ENCODE measurements around the gene LBHD2. TPM values are rescaled to one million over a fixed set of nuclear protein-coding genes. Genes with fewer than 3 reads are reported as not detected.

LBHD2 gene
- total RNA-seq, 1 experiment from 2014 or later: not detected

DNA sequence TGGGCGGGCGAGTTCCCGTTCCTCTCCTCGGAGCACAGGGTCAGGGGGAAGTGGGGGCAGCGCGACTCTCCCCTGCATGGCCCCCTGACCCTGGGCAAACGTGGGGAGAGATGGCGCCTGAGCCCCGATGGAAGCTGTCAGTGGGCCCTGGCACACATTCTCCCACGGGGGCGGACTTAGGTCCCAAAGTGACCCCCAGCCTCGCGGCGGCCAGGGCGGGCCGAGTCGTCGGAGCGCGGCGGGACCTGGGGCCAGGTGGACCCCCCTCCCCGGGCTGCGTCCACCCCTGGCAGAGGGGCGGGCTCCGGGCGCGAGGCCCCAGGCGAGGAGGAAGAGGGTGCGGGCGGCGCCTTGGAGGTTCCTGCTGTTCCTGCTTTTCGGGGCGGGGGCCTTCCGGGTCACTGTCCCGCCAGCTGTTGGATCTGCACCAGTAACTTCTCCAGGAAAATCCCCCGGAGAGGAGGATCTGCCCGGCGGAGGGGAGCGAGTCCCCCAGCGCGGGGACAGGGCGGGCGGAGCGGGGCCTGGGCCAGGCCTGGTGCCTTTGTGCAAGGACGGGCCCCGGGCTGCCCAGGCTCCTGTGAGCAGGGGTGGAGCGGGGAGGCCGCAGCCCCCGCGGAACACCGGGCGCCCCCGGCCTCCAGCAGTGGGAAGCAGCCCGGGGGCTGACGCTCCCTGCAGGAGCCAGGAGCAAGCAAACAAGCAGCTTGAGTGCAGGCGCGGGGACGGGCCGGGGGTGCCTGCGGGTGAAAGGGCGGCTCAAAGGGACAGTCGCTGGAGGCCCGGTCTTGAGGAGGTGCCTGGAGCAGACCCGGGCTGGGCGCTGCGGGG lies 54.5 kb downstream of the LBHD2 start (continued):
- no peak for TF ChIP-seq CTCF (IDR thresholded peaks at IDR 0.05 in 2 of 3, conservative IDR thresholded peaks at IDR 0.05 in 1 of 3; ENCODE audit: borderline replicate concordance in 1 of 3, insufficient read depth in 1 of 3, low read depth in 2 of 3, low read length in 2 of 3)
- TF ChIP-seq EZH2phosphoT487 (IDR thresholded peaks at IDR 0.05; ENCODE audit: borderline replicate concordance): no peak
- no peak for TF ChIP-seq JUND (IDR thresholded peaks at IDR 0.05)
- TF ChIP-seq POLR2A (IDR thresholded peaks at IDR 0.05; ENCODE audit: borderline replicate concordance, extremely low read depth, insufficient read depth, insufficient read length): no peak

- no peaks in the 10 kb centered on the region for H3K79me2 ChIP-seq (ENCODE audit: insufficient read depth, low read length)
- no TSS peak for BruUV-seq (replicated peaks)
- H3K27ac ChIP-seq (ENCODE audit: low read depth, low read length): no peak overlapping the region
- H3K4me3 ChIP-seq (replicated peaks in 1 of 2; ENCODE audit: low read depth in 1 of 2, low read length in 2 of 2): no peak overlapping the region
- ChIA-PET RAD21 (ENCODE audit: low non-redundant PET in 1 of 2, low total read pairs in 2 of 2, uncharacterized antibody in 2 of 2, unreplicated experiment in 2 of 2) (no interaction called here), POLR2A (no interaction called here), CTCF (no interaction called here)
- peaks cover 23 to 43% of the 10 kb centered on the region in 2 experiments for H3K4me1 ChIP-seq (ENCODE audit: control insufficient read depth in 1 of 2, insufficient read depth in 2 of 2, low read length in 2 of 2)
- no peak for TF ChIP-seq ZBTB33 (IDR thresholded peaks at IDR 0.05; ENCODE audit: extremely low read depth, insufficient replicate concordance, low read length)
- no peak for TF ChIP-seq SP1 (IDR thresholded peaks at IDR 0.05; ENCODE audit: low read depth)
- TF ChIP-seq YY1 (IDR thresholded peaks at IDR 0.05; ENCODE audit: extremely low read depth, insufficient replicate concordance, low read depth, low read length): no peak
- TF ChIP-seq SRF (IDR thresholded peaks at IDR 0.05; ENCODE audit: low read depth): no peak
- no peak for TF ChIP-seq FOSL1 (IDR thresholded peaks at IDR 0.05; ENCODE audit: low read depth)
- TF ChIP-seq MAX (IDR thresholded peaks at IDR 0.05): no peak
- TF ChIP-seq, protein P1, sequence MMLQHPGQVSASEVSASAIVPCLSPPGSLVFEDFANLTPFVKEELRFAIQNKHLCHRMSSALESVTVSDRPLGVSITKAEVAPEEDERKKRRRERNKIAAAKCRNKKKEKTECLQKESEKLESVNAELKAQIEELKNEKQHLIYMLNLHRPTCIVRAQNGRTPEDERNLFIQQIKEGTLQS (IDR thresholded peaks at IDR 0.05): no peak
- no peak for TF ChIP-seq ZFX (IDR thresholded peaks at IDR 0.05)
- TF ChIP-seq RAD21 (IDR thresholded peaks at IDR 0.05; ENCODE audit: low read depth): no peak
- TF ChIP-seq CBX3 (IDR thresholded peaks at IDR 0.05; ENCODE audit: low read depth): no peak
- no peak for TF ChIP-seq CTCF (IDR thresholded peaks at IDR 0.05 in 2 of 3, conservative IDR thresholded peaks at IDR 0.05 in 1 of 3; ENCODE audit: borderline replicate concordance in 1 of 3, insufficient read depth in 1 of 3, low read depth in 2 of 3, low read length in 2 of 3)
- TF ChIP-seq EZH2 (IDR thresholded peaks at IDR 0.05): no peak
- no peak for TF ChIP-seq JUND (IDR thresholded peaks at IDR 0.05)
- TF ChIP-seq POLR2AphosphoS5 (IDR thresholded peaks at IDR 0.05; ENCODE audit: low read depth, low read length): no peak
- no peaks in the 10 kb centered on the region for H3K9me3 ChIP-seq (ENCODE audit: control insufficient read depth in 1 of 2, insufficient read depth in 1 of 2, low read depth in 1 of 2, low read length in 2 of 2)
- H3K9me2 ChIP-seq (ENCODE audit: insufficient read depth): no peaks in the 10 kb centered on the region
- H2AFZ ChIP-seq (ENCODE audit: low read depth, low read length, poor library complexity, severe bottlenecking): no peak overlapping the region
- no peak overlapping the region for H3K4me2 ChIP-seq (ENCODE audit: low read length)
- H3K36me3 ChIP-seq (ENCODE audit: control insufficient read depth in 1 of 2, insufficient read depth in 2 of 2, low read length in 2 of 2): 0 out of 4 replicates have a peak, but pooled peaks cover 0 to 2% of the 10 kb centered on the region in 2 experiments
- DNase-seq (ENCODE audit: low read depth, low spot score): no peak
- H4K20me1 ChIP-seq (ENCODE audit: insufficient read depth): no peaks in the 10 kb centered on the region
- no peak overlapping the region for H3K9ac ChIP-seq (ENCODE audit: low read length)
- ATAC-seq: no peak
- H3K27me3 ChIP-seq (ENCODE audit: insufficient read depth, low read length): no peaks in the 10 kb centered on the region
- intact Hi-C loops (cut with micrococcal nuclease): no loop called here
Measured at GRCh38 chr14:103139132-103140025, 55.4 kb downstream of the LBHD2 start.
